Stimulated activated CD8-positive, alpha-beta memory T cell treated with anti-CD3 and anti-CD28 coated beads, Interleukin-12 subunit alpha, Interleukin-12 subunit beta, amount 100 ng/mL, for 24 hours (primary cell): ENCODE measurements around the gene ADISSP.
A peak's percentile ranks its signal among the peaks of the same experiment; 100 is the strongest.

Experiments used
- DNase-seq: peaks from one replicate; pipeline ENCODE4 v3.0.0-alpha.2; 2020; ENCODE audit errors: extremely low read depth

ADISSP gene

DNA sequence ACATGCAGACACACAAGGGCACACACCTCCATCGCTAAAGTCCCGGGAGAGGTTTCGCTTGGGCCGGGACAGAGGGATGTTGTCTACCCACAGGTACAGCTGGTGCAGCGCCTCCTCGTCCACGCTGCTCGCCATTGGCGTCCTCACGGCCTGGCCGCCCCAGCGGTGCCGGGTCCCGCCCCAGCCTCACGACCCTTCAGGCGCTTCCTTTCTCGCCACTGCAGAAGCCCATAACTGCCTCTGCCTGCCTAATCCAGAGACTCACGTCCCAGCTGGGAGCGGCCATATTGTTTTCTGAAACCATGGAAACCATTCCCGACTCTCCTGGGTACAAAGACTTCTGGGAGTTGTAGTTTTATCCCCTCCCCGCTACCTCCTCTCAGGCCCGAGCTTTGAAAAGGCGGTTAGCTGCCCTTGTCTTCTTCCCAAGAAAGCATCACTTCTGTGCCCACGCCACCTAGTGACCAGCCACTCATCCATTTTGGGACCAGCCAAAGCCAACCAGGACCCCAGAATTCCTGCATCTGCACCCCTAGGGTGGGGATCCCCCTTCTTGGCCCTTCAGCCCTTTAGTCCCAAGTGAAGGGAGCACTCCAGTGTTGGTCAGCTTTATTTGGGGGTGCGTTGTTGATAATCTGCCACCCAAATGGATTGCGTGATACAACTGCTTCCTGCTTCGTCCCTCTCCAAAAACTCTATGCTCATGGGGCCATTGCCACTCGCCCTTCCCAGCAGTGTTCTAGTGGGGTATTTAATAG is 13.8 kb upstream of the ADISSP start, which contains the start of gene SPEF1:
SPEF1 (minus strand) TSS at position 296 of the 758 bp plus-strand sequence; CDS start at position 135, 161 bp downstream.
- no peak for DNase-seq

DNA sequence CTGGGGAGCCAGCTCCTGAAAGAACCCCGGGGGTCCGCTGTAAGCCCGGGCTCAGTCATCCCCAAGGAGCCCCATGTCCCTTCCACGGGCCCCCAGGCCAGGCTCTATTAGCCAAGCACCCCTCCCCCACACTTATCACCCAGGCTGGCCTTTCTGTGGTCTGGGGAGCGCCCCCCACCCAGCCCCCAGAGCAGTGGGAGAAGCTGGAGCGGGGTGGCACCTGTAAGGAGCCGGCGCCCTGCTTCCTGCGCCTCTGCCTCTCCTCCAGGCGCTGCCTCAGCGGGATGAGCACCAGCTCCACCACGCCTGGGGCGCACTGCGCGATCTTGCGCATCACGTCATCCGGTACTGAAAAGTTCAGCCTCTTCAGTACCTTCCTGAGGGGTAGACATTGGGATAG is 11.4 kb upstream of the ADISSP start:
- no peak for DNase-seq

DNA sequence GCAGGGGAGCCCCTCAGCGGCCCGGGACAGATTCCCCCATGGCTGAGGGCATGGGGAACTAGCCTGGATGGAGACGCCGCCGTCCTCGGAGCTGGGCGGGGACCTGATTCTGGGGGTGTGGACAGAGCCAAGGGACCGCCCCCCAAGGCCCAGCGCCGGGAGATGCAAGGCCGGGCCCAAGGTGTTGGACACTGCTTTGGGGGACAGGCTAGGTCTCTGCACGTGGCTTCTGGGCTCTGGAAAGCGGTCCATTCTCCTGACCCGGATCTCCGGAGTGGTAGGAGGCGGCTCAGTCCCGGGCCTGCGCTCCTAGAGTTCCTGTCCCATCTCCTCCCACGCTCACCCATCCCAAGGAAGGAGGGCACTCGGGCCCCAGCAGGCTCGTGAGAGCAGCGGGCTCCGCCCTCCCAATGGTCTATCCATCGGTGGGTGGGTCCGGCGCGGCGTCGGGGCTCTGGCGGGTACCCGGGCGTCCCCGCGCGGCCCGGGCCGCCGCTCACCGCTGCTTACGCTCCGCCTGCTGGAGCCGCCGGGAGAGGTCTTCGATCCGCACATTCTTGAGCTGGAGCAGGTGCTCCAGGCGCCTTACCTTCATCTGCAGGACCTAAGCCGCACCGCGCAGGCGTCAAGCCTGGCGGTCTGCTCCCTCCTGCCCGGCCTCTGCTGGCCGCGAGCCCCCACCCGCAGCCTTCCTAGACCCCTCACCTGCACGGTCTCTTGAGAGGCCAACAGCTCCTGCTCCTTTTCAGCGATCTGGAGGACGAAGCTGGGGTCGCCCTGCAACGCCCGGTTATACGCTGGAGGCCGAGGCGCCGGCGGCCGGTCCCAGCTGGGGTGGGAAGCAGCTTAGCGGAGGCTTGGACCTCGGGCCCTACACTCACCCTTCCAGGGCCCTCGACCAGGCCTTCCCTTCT is 10.4 kb upstream of the ADISSP start:
- DNase-seq: no peak

DNA sequence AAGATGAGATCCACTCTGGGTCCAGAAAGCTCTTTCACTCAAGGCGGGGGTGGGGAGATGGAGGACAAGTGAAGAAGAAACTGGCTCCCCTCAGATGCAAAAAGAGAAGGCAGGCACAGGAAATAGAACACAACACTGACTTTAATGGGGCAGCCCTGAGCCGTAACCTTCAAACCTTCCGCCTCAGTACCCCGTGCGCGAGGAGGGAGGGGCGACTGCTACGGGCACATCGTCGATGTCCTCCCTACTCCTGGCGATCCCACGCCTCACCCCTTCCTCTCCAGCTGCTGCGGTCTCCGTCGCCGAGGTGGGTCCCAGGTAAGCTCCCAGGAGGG is 9.8 kb upstream of the ADISSP start:
- no peak for DNase-seq

DNA sequence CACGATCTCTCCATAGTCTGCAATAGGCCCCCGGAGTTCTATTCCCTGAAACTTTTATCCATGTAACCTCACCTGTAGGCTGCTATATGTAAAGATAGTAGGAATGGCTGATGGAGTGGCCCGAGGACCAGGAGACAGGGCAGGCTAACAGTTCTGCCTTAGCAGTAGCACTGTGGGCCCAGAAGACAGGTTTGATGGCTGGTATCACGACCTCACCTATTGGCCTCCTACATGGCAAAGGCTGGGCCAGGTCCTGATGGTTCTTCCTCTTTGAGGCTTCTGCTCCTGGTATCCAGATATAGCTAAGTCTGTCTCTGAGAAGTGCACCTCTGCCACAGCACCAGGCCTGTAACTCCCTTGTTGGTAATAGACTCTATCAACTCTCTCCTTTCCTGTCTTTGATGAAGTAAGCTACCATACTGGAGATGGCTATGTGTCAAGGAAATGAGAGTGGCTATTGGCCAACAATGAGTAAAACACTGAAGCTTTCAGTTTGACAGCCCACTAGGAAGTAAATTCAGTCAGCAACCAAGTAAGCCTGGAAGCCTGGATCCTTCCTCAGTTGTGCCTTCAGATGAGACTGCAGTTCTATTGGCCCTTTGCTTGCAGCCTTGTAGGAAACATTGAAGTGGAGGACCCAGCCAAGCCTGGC is 8.0 kb upstream of the ADISSP start:
- no peak for DNase-seq

DNA sequence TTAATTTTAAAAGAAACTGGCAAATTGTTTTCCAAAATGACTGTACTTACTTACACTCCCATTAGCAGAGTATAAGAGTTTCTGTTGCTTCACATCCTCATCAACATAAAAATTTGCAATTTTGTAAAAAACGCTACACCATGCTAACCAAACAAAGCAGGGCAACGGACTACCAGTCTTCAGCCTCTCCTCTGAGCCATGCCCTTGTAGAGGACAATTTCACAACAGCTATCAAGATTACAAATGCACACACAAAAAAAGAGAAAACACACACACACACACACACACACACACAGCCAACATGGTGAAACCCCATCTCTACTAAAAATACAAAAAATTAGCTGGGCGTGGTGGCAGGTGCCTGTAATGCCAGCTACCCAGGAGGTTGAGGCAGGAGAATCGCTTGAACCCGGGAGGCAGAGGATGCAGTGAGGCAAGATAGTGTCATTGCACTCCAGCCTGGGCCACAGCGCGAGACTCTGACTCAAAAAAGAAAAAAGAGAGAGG is 4.1 kb upstream of the ADISSP start:
- DNase-seq: no peak

DNA sequence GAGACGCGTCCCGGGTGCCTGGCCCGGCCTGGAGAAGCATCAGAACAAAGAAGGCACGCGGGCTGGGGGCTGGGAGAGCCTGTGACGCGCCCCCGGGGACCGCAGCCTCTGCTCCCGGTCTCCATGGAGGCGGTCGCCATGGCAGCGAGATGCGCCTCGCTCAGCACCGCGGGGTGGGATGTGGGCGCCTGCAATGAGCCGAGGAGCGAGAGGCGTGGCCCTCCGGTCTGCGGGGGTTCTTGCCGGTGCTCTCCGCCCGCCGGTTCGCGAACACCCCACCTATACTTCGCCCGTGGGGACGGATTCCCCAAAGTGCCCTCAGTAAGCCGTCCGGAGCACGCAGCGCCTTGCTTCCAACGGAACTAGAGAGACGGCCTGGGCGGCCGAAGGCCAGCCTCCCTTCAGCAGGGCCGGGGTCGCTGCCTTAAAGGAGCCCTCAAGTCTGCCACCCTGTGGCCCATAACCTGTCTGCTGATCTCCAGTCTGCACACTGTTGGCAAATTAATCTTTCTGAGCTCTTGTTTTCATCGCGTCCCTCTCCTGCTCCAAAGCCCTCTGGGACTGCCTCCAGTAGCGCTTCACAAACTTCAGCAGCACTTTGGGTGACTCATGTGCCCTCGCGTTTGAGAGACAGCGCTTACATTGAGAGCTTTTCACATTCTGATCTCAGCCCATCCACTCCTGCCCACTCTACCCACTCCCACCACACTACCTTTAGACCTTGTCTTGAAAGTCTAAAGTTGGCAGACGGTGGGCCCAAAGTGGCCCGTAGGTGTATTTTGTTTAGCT is 983 bp upstream of the ADISSP start:
- peak; percentile 57 for DNase-seq

DNA sequence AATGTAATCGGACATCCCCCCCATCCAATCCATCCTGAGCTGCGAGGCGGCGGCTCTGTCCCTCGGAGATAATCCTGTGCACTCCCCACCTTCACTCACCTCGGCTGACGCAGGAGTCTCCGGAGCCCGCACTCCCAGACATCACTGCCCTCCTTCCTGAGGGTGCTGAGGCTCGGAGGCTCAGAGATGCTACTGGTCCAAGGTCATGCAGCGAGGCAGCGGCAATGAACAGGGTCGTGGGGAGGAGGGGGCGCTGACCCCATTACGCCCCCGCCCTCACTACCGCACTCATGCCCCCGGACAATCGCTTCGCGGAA is 485 bp downstream of the ADISSP start:
- DNase-seq: no peak

DNA sequence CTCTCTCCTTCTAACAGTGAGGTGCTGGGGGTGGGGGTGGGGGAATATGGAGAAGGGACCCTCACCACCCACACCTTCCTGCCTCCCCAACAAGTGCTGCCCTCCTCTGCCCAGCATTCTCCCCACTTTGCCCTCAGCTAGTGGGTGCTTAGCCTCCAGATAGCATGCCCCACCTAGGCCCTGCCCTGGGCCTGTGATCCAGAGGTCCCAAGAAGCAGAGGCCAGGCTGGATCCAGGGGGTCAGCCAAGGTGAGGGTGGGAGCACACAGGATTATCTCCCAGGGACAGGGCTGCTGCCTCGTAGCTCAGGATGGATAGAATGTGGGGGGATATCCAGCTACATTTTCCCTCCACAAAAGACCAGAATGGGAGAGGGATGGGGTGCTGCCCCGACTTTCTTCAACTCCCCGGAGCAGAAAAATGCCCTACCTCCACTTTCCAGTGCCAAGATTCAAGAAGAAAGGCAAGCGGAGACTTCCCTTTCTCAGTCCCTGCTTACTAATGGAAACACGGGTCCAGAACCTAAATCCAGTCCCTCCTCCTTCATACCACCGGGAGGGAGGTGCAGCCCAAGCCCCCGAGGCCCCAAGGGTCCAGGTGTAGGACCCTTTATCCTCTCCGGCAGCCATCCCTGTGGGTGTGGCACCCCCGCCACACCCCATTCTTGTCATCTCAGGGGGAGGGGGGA is 987 bp downstream of the ADISSP start:
- DNase-seq: no peak

DNA sequence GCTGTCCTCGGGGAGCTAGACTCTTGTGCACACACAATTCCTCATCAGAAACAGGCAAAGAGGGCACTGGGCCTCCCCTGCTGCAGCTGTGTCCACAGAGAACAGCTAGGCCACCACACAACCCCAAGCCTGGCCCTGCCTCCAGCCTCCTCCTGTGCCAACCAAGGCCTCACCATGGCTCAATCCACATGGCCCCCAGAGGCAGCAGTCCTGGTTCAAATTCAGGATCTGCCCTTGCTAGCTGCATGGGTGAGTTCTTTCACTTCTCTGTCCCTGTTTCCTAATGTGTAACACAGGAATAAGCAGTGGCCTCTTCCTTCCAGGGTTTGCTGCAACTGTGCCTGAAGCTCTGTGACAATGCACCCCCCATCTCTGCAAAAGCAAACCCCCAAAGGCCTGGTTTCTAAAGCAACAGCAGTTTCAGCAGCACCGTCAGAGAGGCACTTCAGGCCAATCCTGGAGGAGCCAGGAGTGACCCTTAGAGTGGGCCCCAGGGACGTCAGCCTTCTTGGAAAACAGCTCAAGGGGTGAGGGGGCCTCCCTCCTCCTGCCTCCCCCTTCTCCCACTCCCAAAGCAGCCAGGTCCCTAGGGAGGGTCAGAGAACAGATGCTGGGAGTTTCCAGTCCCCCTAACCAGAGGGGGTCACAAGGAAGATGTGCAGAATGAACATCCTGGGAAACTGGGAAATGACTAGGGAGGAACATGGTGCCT is 2.2 kb downstream of the ADISSP start:
- DNase-seq: no peak

DNA sequence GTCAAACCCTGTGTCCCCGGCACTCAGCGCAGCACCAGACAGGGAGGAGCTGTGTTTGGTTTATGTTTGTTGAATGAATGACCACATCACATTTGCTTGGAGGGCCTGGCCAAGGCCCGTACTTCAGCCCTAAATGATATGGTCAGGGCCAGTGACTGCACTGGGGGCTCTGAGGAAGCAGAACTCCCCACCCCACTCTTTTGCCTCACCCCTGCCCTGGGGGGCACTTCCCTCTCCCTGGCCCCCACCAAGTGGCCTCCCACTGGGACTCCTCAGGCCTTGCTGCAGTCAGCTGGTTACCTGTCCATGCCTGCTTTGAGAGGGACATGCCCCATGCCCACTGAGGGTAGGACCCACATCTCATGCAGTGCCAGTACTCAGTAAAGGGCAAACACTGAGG is 2.9 kb downstream of the ADISSP start:
- no peak for DNase-seq

DNA sequence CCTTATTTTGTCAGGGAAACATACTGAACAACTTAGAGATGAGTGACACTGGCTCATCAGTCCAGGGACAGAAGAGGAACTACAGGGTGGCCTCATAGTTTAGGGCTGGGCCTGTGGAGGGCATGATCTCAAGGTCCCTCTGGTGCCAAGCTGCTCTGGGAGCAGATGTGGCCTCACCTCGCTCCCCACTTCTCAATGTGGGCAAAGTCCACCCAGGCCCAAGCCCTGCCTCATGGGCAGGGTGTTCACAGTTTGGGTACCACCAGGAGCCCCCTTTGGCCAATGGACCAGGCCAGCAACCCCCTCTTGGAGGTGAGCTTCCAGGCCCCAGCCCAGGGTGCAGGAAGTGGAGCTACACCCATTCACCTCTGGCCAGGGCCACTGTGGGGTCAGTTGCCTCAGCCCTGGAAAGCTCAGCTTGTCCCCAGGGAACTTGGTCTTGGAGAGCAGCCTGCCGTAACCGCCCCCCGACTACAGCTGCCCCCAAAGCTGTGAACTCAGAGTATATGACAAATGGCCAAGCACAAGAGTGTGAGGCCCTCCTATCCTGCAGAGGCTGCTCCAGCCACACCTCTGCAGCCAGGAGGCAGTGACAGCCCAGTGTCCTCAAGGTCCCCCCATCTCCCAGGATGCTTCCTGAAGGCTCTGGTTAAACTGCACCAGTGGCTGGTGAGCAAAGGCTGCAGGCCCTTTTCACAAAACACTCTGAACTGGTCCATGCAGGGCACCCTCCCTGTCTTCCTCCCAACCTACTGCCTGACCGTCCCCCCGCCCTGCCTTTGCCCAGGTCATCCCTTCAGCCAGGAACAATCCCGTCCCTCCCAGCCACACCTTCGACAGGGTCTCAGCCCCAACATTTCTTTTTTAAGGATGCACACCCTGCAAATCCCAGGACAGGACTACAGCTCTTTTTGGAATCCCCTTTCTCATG is 3.6 kb downstream of the ADISSP start:
- DNase-seq: no peak

DNA sequence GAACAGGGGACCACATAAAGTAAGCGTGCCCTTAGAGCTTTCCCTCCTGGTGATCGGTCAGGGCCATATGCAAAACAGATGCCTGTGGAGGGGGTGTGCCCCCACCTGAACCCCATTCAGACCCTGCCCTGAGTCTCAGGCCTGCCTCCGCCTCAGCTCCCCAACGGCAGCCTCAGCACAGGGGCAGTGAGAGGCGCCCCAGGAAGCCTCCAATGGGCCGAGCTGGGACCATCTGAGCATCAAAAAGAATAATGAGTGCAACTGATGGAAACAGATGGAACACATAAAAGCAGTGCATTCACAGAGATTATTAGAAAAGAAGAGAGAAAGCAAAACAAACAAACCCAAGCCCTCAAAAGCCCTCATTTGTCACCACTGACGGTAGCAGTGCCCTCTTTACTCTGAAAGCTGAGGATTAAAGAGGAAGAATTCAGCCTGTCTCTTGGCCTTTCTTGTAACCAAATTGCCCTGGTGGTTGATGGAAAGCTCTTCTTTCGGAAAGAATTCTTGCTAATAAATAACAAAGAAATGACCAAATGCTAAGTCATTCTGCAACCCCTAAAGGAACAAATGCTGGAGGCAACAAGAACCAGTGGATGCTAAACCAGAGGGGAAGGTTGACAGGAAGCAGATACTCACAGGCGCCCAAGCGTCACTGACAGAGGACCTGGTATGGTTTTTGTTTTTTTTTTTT is 6.8 kb downstream of the ADISSP start:
- no peak for DNase-seq

DNA sequence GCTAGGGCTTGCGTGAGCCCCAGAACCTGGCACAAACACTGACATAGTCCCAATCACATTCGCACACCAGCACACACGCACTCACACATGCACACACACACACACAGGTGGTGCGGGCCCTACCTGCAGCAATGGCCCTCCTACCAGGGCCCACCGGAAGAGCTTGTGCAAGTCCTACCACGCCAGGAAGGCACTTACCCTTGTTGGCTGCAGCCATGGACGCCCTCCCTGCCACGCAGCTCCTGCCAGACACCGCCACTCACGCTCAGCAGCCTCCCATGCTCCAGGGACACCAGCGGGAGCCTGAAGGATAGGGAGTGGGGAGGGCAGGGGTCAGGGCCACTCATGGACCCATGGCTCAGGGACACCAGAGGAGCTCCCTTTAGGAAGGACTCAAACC is 7.7 kb downstream of the ADISSP start:
- DNase-seq: no peak

DNA sequence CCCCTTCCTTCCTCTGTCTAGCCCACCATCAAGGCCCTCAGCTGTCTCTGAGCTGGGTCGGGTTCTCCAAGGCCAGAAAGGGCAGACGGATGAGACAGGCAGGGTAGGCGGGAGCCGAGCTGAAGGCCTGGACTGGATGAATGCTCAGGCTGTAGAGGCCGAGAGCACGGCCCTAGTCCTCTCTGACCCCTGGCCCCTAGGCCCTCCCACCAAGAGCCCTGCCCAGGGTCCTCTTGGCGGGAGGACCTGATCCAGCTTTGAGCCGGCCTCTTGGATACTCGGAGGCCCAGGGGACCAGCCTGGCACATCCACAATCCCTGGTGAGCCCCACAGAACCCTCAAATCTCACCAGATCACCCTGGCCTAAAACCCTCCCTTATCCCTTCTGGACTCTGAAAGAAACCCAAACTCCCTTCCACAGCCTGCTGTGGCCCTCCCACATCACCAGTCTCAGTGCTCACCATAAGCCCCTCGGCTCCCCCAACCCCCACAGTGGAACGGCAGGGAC is 8.2 kb downstream of the ADISSP start:
- no peak for DNase-seq

DNA sequence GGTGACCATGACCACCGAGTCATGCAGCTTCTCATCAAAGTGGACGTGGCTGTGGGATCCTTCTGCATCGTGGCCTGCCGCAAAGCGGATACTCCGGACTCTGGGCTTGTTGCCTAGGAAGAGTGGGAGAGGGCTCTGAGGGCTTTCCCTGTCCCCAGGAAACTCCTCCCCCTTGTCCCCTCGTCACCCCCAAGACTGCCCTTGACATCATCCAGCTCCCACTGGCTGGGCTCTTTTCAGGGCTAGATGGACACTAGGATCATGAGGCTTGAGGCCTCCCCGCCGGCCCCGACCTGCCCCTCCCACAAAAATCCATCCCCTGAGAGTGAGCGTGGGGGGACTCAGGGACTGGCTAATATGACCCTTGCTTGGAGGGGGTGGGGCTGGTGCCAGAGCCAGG is 9.0 kb downstream of the ADISSP start:
- DNase-seq: no peak

DNA sequence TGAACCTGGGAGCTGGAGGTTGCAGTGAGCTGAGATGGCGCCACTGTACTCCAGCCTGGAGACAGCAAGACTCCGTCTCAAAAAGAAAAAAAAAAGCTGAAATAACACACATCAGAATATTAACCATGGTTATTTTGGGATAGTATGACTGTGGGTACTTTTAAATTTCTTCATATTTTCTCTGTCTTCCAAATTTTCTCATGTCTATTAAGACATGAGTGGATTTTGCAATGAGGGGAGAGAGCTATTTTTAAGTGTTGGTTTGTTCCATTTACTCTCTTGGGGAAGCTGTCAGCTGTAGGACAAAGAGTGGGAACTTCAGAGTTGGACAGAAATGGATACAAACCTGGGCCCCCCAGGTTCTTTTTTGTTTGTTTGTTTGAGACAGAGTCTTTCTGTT is 10.3 kb downstream of the ADISSP start:
- DNase-seq: no peak

DNA sequence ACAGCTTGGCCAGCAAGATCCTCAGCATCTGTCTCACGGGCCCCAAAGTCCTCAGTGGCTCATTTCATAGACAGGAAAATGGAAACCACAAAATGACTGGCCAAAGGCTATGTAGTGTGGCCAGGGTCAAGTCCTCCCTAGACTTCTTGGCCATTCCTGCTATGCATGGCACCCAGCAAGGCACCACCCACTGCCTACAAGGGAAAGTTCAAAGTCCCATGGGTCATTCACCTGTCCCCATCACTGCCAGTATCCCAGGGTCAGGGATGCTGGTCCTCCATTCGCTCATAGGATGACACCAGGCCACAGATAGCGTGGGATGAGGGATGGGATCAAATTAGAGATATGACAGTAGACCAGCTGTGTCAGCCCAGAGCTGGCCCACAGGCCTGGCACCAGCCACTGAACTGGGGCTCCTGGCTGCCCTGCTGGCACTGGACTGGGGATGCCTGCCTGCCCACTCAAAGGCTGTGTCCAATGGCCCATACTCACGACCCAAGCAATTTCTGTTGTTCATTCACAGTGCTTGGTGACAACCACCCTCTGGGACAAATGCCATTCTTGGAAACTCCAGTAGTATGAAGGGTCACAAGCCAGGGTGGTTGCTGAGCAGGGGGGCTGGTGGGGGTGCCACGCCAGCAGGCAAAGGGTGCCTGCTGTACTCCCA is 11.6 kb downstream of the ADISSP start:
- DNase-seq: no peak
